HEK293 (cell line): ENCODE measurements around the gene CXXC5.

Experiments
- CTCF ChIP-seq: fragments of 450-650 bp; formaldehyde crosslinking; IDR thresholded peaks from 2 replicates; pipeline ENCODE4 v1.5.1; 2016; ENCODE audit warnings: missing biosample characterization, missing genetic modification characterization
- GLI4 ChIP-seq: fragments of 450-650 bp; formaldehyde crosslinking; IDR thresholded peaks from 2 replicates; pipeline ENCODE4 v1.5.1; 2016; ENCODE audit warnings: missing biosample characterization, missing genetic modification characterization
- HOXA7 ChIP-seq: sonication (generic); formaldehyde crosslinking; IDR thresholded peaks from 2 replicates; pipeline ENCODE4 v1.8.1; 2022; ENCODE audit warnings: missing genetic modification reagents, borderline replicate concordance
- KLF8 ChIP-seq: fragments of 450-650 bp; formaldehyde crosslinking; IDR thresholded peaks from 2 replicates; pipeline ENCODE4 v1.5.1; 2016; ENCODE audit warnings: missing biosample characterization, missing genetic modification characterization
- TCF7L2 ChIP-seq: IDR thresholded peaks from 2 replicates; pipeline ENCODE4 v1.6.1; 2011; ENCODE audit warnings: low read depth, mild to moderate bottlenecking, inconsistent platforms, low read length, moderate library complexity, borderline replicate concordance
- YY1 ChIP-seq: fragments of 450-650 bp; formaldehyde crosslinking; IDR thresholded peaks from 2 replicates; pipeline ENCODE4 v1.5.1; 2018; ENCODE audit warnings: missing biosample characterization, missing genetic modification characterization
- ZNF121 ChIP-seq: fragments of 450-650 bp; formaldehyde crosslinking; IDR thresholded peaks from 2 replicates; pipeline ENCODE4 v1.5.1; 2016; ENCODE audit warnings: missing biosample characterization, missing genetic modification characterization
- ZNF146 ChIP-seq: fragments of 450-650 bp; formaldehyde crosslinking; IDR thresholded peaks from 2 replicates; pipeline ENCODE4 v1.5.1; 2016; ENCODE audit warnings: missing biosample characterization, missing genetic modification characterization
- ZNF169 ChIP-seq: fragments of 450-650 bp; formaldehyde crosslinking; IDR thresholded peaks from 2 replicates; pipeline ENCODE4 v1.5.1; 2016; ENCODE audit warnings: missing biosample characterization, missing genetic modification characterization
- ZNF19 ChIP-seq: fragments of 450-650 bp; formaldehyde crosslinking; IDR thresholded peaks from 2 replicates; pipeline ENCODE4; 2016; ENCODE audit warnings: missing biosample characterization, missing genetic modification characterization, low read depth
- ZNF223 ChIP-seq: fragments of 450-650 bp; formaldehyde crosslinking; IDR thresholded peaks from 2 replicates; pipeline ENCODE4 v1.5.1; 2016; ENCODE audit warnings: missing biosample characterization, missing genetic modification characterization
- ZNF398 ChIP-seq: fragments of 450-650 bp; formaldehyde crosslinking; IDR thresholded peaks from 2 replicates; pipeline ENCODE4 v1.5.1; 2017; ENCODE audit warnings: missing biosample characterization, missing genetic modification characterization
- ZNF544 ChIP-seq: fragments of 450-650 bp; formaldehyde crosslinking; IDR thresholded peaks from 2 replicates; pipeline ENCODE4 v1.5.0; 2017; ENCODE audit warnings: missing biosample characterization, missing genetic modification characterization
- ZNF660 ChIP-seq: fragments of 450-650 bp; IDR thresholded peaks from 2 replicates; pipeline ENCODE4 v1.5.1; 2018; ENCODE audit warnings: missing biosample characterization, mild to moderate bottlenecking, missing genetic modification characterization

- TF ChIP-seq GLI4 (tag by site-specific recombination) (no peak), CTCF (tag by site-specific recombination) (no peak), ZNF146 (tag by site-specific recombination) (no peak), ZNF398 (tag by site-specific recombination) (no peak), TCF7L2 (no peak), YY1 (tag by site-specific recombination) (no peak), ZNF19 (tag by site-specific recombination) (no peak), ZNF169 (no peak), ZNF544 (tag by site-specific recombination) (no peak), ZNF223 (tag by site-specific recombination) (no peak), HOXA7 (CRISPR knock-in tag) (no peak), ZNF121 (tag by site-specific recombination) (no peak), ZNF660 (no peak), KLF8 (tag by site-specific recombination) (no peak)
Observed at GRCh38 chr5:139676406-139676805, 28.3 kb downstream of the CXXC5 start.
